ENCODE measurements around the gene SCAMP2.

DNA sequence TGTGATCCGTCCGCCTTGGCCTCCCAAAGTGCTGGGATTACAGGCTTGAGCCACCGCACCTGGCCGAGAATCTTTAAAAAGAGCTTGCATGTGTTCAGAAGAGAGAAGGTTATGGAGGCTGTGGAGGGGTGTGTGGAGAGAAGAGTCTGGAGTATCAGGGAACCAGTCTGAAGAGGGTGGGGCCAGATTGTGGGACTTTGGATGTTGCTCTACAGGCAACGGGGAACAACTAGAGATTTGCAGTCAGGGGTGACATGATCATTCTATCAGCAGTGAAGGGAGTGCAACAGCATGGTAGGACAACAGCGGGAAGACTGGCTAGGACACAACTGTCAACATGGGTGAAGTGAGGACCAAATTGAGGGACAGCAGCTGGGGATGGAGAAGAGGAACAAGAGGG lies 8.9 kb downstream of the SCAMP2 start:
- TF ChIP-seq, protein P1, sequence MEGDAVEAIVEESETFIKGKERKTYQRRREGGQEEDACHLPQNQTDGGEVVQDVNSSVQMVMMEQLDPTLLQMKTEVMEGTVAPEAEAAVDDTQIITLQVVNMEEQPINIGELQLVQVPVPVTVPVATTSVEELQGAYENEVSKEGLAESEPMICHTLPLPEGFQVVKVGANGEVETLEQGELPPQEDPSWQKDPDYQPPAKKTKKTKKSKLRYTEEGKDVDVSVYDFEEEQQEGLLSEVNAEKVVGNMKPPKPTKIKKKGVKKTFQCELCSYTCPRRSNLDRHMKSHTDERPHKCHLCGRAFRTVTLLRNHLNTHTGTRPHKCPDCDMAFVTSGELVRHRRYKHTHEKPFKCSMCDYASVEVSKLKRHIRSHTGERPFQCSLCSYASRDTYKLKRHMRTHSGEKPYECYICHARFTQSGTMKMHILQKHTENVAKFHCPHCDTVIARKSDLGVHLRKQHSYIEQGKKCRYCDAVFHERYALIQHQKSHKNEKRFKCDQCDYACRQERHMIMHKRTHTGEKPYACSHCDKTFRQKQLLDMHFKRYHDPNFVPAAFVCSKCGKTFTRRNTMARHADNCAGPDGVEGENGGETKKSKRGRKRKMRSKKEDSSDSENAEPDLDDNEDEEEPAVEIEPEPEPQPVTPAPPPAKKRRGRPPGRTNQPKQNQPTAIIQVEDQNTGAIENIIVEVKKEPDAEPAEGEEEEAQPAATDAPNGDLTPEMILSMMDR (IDR thresholded peaks at IDR 0.05; ENCODE audit: low read length): no peak
- TF ChIP-seq EZH2 (optimal IDR thresholded peaks at IDR 0.05; ENCODE audit: low read depth, low read length) (no peak), EZH2phosphoT487 (IDR thresholded peaks at IDR 0.05; ENCODE audit: low read length) (no peak)

All from MM.1S (cell line).